Measurements from ENCODE around the gene MRPL50. TPM values are rescaled to one million over a fixed set of nuclear protein-coding genes. Genes with fewer than 3 reads are reported as not detected.
A peak's percentile ranks its signal among the peaks of the same experiment; 100 is the strongest.

The MRPL50 gene
- total RNA-seq, 1 experiment from 2014 or later = 14.0 TPM

DNA sequence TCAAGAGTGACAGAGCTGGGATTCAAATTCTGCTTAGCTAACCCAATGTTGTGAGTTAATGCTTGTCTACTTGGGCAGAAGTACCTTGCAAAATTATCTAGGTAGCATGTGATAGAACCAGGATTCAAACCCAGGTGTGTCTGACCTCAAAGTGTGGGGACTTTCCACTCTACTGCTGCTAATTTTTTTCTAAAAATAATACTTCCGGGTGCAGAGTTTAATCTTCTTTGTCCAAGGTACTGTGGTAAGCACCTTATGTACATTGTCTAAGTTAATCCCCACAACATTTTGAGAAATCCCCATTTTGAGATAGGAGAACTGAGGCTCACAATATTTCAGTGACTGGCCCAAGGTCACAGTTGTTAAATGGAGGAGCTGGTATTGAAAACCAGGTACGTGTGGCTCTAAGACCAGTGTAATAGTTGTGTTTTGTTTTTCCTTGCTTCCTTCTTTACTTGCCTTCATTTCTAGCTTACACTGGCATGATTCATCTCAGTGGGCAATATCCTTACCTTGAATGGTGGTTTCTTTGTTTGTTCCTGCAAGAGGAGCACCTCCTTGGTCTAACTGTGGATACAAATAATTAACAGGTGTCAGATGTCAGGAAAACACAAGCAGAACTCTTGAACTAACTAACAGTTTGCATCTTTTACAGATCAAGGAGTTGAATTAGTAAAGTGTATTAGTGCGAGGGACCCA, 29.7 kb upstream of the MRPL50 start:
- H3K4me3 Mint-ChIP-seq (ENCODE audit: low read depth, unreplicated experiment) = peak overlapping the region; percentile 16
- peaks cover 15% of the 10 kb centered on the region for H3K4me1 Mint-ChIP-seq (ENCODE audit: low read depth, unreplicated experiment)
- H3K27me3 Mint-ChIP-seq (ENCODE audit: unreplicated experiment) = no peaks in the 10 kb centered on the region
- peak; percentile 19 for DNase-seq
- H3K27ac Mint-ChIP-seq (ENCODE audit: unreplicated experiment) = peak overlapping the region; percentile 88
- no TSS peak for BruUV-seq (replicated peaks)
- intact Hi-C loops (cut with micrococcal nuclease; ENCODE audit: unreplicated experiment) = no loop called here
- CTCF ChIA-PET = interaction anchor here (1.0 to 1.4 kb wide), 3 partner anchors 10 to 31 kb away, joined by 3 to 5 read pairs (median 4); no protein-coding TSS in a partner anchor
- TF ChIP-seq, protein P1, sequence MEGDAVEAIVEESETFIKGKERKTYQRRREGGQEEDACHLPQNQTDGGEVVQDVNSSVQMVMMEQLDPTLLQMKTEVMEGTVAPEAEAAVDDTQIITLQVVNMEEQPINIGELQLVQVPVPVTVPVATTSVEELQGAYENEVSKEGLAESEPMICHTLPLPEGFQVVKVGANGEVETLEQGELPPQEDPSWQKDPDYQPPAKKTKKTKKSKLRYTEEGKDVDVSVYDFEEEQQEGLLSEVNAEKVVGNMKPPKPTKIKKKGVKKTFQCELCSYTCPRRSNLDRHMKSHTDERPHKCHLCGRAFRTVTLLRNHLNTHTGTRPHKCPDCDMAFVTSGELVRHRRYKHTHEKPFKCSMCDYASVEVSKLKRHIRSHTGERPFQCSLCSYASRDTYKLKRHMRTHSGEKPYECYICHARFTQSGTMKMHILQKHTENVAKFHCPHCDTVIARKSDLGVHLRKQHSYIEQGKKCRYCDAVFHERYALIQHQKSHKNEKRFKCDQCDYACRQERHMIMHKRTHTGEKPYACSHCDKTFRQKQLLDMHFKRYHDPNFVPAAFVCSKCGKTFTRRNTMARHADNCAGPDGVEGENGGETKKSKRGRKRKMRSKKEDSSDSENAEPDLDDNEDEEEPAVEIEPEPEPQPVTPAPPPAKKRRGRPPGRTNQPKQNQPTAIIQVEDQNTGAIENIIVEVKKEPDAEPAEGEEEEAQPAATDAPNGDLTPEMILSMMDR (IDR thresholded peaks at IDR 0.05; ENCODE audit: unreplicated experiment) = no peak
- peaks cover 6% of the 10 kb centered on the region for H3K36me3 Mint-ChIP-seq (ENCODE audit: insufficient read depth, unreplicated experiment)
- H3K9me3 Mint-ChIP-seq (ENCODE audit: low read depth, unreplicated experiment) = peaks cover 11% of the 10 kb centered on the region

DNA sequence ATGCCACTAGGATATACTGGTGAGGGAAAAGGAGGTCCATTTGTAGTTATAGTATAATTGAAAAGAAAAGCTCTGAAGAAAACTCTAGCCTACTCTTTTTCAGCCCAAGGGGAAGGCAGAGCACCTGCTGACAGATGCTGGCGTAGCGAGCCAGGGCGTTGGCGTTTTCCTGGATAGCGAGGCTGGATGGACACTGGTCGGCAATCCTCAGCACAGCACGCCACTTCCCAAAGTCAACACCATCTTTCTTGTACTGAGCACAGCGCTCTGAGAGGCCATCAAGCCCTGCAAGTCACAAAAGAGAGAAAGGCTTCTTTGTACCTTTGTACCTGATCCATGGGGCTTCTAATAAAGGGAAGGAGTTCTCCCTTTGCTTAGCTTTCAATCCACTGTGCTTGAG, 28.9 kb upstream of the MRPL50 start:
- intact Hi-C loops (cut with micrococcal nuclease; ENCODE audit: unreplicated experiment) = no loop called here
- H3K4me3 Mint-ChIP-seq (ENCODE audit: low read depth, unreplicated experiment) = no peak overlapping the region
- peaks cover 6% of the 10 kb centered on the region for H3K36me3 Mint-ChIP-seq (ENCODE audit: insufficient read depth, unreplicated experiment)
- TF ChIP-seq, protein P1 (IDR thresholded peaks at IDR 0.05; ENCODE audit: unreplicated experiment) = no peak
- BruUV-seq (replicated peaks) = no TSS peak
- peaks cover 11% of the 10 kb centered on the region for H3K9me3 Mint-ChIP-seq (ENCODE audit: low read depth, unreplicated experiment)
- H3K4me1 Mint-ChIP-seq (ENCODE audit: low read depth, unreplicated experiment) = peaks cover 15% of the 10 kb centered on the region
- CTCF ChIA-PET = interaction anchor here (1.2 to 1.4 kb wide), 2 partner anchors 11 to 22 kb away, joined by 4 to 5 read pairs; no protein-coding TSS in a partner anchor
- no peaks in the 10 kb centered on the region for H3K27me3 Mint-ChIP-seq (ENCODE audit: unreplicated experiment)
- DNase-seq = no peak
- peak overlapping the region; percentile 88 for H3K27ac Mint-ChIP-seq (ENCODE audit: unreplicated experiment)

DNA sequence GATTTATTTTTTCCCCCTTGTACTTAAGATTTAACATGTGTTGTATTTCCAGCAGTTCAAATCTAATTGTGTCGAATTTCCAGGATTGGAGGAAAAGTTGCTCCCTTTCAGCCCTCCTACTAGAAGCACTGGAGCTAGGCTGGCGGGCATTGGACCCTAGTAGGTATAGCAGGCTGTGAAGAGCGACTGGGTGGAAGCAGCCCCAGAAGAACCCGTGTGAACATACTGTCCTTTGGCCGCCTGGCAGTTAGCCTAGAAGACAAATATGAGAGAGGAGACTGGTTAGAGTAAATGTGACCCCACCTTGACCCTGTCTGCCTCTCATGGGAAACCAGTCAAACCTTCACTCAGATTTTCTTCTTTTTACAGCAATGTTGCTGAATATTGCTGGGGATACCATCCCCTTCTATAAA, 23.2 kb upstream of the MRPL50 start:
- no peak for DNase-seq
- intact Hi-C loops (cut with micrococcal nuclease; ENCODE audit: unreplicated experiment) = no loop called here
- Mint-ChIP-seq H3K27me3 (ENCODE audit: unreplicated experiment) (no peaks in the 10 kb centered on the region), H3K9me3 (ENCODE audit: low read depth, unreplicated experiment) (peaks cover 9% of the 10 kb centered on the region), H3K27ac (ENCODE audit: unreplicated experiment) (no peak overlapping the region), H3K36me3 (ENCODE audit: insufficient read depth, unreplicated experiment) (no peaks in the 10 kb centered on the region), H3K4me3 (ENCODE audit: low read depth, unreplicated experiment) (no peak overlapping the region), H3K4me1 (ENCODE audit: low read depth, unreplicated experiment) (peaks cover 12% of the 10 kb centered on the region)
- TF ChIP-seq, protein P1 (IDR thresholded peaks at IDR 0.05; ENCODE audit: unreplicated experiment) = no peak
- CTCF ChIA-PET = no interaction called here
- no TSS peak for BruUV-seq (replicated peaks)

DNA sequence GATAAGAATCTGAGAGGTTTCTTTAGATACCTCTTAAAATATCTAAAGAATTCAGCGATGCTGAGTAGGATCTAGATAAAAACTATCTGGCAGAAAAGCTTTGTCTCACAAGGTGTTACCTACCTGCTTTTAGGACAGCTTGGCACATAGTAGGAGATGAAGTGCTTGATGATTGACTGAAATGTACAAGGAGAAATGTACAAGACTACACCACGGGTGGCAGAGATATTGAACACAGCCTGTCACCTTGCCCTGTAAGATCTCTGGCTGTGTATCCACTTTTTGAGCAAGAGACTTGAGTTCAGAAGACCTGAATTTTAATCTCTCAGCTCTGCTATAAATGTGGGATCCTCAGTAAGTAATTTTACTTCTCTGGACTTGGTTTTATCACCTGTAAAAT, 21.4 kb upstream of the MRPL50 start:
- no peak overlapping the region for H3K4me3 Mint-ChIP-seq (ENCODE audit: low read depth, unreplicated experiment)
- intact Hi-C loops (cut with micrococcal nuclease; ENCODE audit: unreplicated experiment) = no loop called here
- no peaks in the 10 kb centered on the region for H3K27me3 Mint-ChIP-seq (ENCODE audit: unreplicated experiment)
- no peak for DNase-seq
- peaks cover 12% of the 10 kb centered on the region for H3K4me1 Mint-ChIP-seq (ENCODE audit: low read depth, unreplicated experiment)
- peaks cover 9% of the 10 kb centered on the region for H3K9me3 Mint-ChIP-seq (ENCODE audit: low read depth, unreplicated experiment)
- no TSS peak for BruUV-seq (replicated peaks)
- H3K36me3 Mint-ChIP-seq (ENCODE audit: insufficient read depth, unreplicated experiment) = no peaks in the 10 kb centered on the region
- no peak overlapping the region for H3K27ac Mint-ChIP-seq (ENCODE audit: unreplicated experiment)
- TF ChIP-seq, protein P1 (IDR thresholded peaks at IDR 0.05; ENCODE audit: unreplicated experiment) = no peak
- CTCF ChIA-PET = no interaction called here
